Ovary (tissue), 9 donors: Measurements from ENCODE around the gene CFAP206. TPM values are rescaled to one million over a fixed set of nuclear protein-coding genes. Genes with fewer than 3 reads are reported as not detected.

Experiments used
- DNase-seq, 5 donors: peaks; one replicate each; pipeline ENCODE4 v3.0.0-alpha.2; 2019 to 2020
- H3K27ac ChIP-seq, 2 donors: fragments of 200-600 bp; one replicate each; pipeline versions ENCODE4 v1.5.1 to v1.8.0; 2019 to 2022
- H3K27me3 ChIP-seq: fragments of 200-600 bp; one replicate; pipeline ENCODE4 v1.8.0; 2022
- H3K36me3 ChIP-seq: fragments of 200-600 bp; sonication (generic); one replicate; pipeline ENCODE4 v1.5.1; 2019
- H3K4me1 ChIP-seq: one replicate; pipeline ENCODE4 v1.8.1; 2013; ENCODE audit warnings: mild to moderate bottlenecking, moderate library complexity; ENCODE audit not compliant: insufficient read depth
- H3K4me3 ChIP-seq: fragments of 200-600 bp; sonication (generic); one replicate; pipeline ENCODE4 v1.5.1; 2017
- H3K9me3 ChIP-seq, 2 donors: fragments of 200-600 bp in 1 of 2; sonication (generic) in 1 of 2; one replicate each; pipeline versions ENCODE4 v1.5.1 to v1.8.1; 2013 to 2019; ENCODE audit warnings: mild to moderate bottlenecking in 1 of 2, moderate library complexity in 1 of 2
- CTCF ChIP-seq, 3 donors: fragments of 450-650 bp in 2 of 3; fragments of 200-600 bp in 1 of 3; IDR thresholded peaks; one replicate each; pipeline versions ENCODE4 v1.5.1 to v1.8.0; 2016 to 2022; ENCODE audit warnings: antibody characterized with exemption in 3 of 3, mild to moderate bottlenecking in 1 of 3
- EP300 ChIP-seq: sonication (generic); formaldehyde crosslinking; IDR thresholded peaks from one replicate; pipeline ENCODE4 v1.6.1; 2017; ENCODE audit warnings: antibody characterized with exemption
- POLR2A ChIP-seq: fragments of 450-650 bp; IDR thresholded peaks from one replicate; pipeline ENCODE4 v1.6.1; 2017; ENCODE audit warnings: antibody characterized with exemption, mild to moderate bottlenecking, moderate library complexity
- WGBS, 3 donors: extraction: QIAGEN DNeasy Blood & Tissue Kit in 1 of 3; methylation state at CpG; one replicate each; pipeline versions ENCODE4 v1.1.5 to v1.1.7; 2013 to 2017; 5-methylcytosine and 5-hydroxymethylcytosine counted together
- intact Hi-C, 4 donors: fragments of 100-400 bp; cut with DNase I; formaldehyde crosslinking; loops; one replicate each; pipeline versions ENCODE4 v1.11.0 to v1.15.1; 2022 to 2023
- polyA plus RNA-seq, 2 donors: library from polyadenylated mRNA; stranded (reverse); fragments of 200-250 nt in 1 of 2; fragments of 350-450 nt in 1 of 2; fragmentation: Illumina TruSeq in 1 of 2; extraction: RNeasy Lipid Tissue Mini Kit (QIAGEN cat#74804) in 1 of 2; gene quantifications; one replicate each; pipeline ENCODE4 v1.2.3, GENCODE V29; 2013 to 2014
- total RNA-seq, 7 donors: library from RNA; depleted of rRNA in 2 of 7; stranded (reverse); fragments of >200 nt in 2 of 7; fragmentation: NEBNext Ultra II Directional in 3 of 7; extraction: Animal tissue kit (Norgen Biotek cat#: 25700) in 3 of 7; gene quantifications; one replicate each; pipeline versions ENCODE4 v1.1.0 to v1.2.4, GENCODE V29; 2016 to 2023
- donor health status: DM: no; HTN: no; CAD: no; lungs with moderate emphysema.
- donor health status: DM: no; HTN: no; CAD: no.
- donor health status: Bipolar disorder and iron deficiency.
- donor health status: DM: yes; HTN: yes; CAD: no.
- donor health status: DM: no; HTN: no; CAD: no.
- donor health status: DM: yes; HTN: yes; CAD: no.

CFAP206 gene
- total and polyA plus RNA-seq, 9 donors: 0.15 to 9.5 (median 0.57) TPM; not detected in 1

GRCh38 chr6:87373377-87373776 is 34.4 kb upstream of the CFAP206 start:
- DNase-seq: no peak
- 95 to 97% (median 97%) methylated on average over 2 of the region's 2 CpGs for WGBS, 3 donors

GRCh38 chr6:87375315-87375714 is 32.5 kb upstream of the CFAP206 start:
- no peaks in the 10 kb centered on the region for H3K27me3 ChIP-seq
- no peak for TF ChIP-seq EP300
- TF ChIP-seq CTCF (IDR thresholded peaks at IDR 0.05): no peak
- TF ChIP-seq POLR2A: no peak
- H3K4me3 ChIP-seq: no peak overlapping the region
- no peaks in the 10 kb centered on the region for H3K9me3 ChIP-seq
- intact Hi-C loops: no loop called here
- DNase-seq: no peak
- no peaks in the 10 kb centered on the region for H3K4me1 ChIP-seq
- no peak overlapping the region for H3K27ac ChIP-seq
- WGBS, 3 donors: 88 to 94% (median 92%) methylated on average over 2 of the region's 2 CpGs
- no peaks in the 10 kb centered on the region for H3K36me3 ChIP-seq

More at GRCh38 chr6:87373377-87373776, 34.4 kb upstream of the CFAP206 start:
- no peak for TF ChIP-seq POLR2A
- TF ChIP-seq CTCF (IDR thresholded peaks at IDR 0.05): no peak
- no peak for TF ChIP-seq EP300
- Histone ChIP-seq H3K36me3 (no peaks in the 10 kb centered on the region), H3K9me3 (no peaks in the 10 kb centered on the region), H3K4me1 (no peaks in the 10 kb centered on the region), H3K27ac (no peak overlapping the region), H3K27me3 (no peaks in the 10 kb centered on the region), H3K4me3 (no peak overlapping the region)
- intact Hi-C loops: loop anchor here in 1 of 4 donors (5.0 kb wide), 1 partner anchor 96 kb away; no protein-coding TSS in a partner anchor

- Histone ChIP-seq H3K36me3 (no peaks in the 10 kb centered on the region), H3K4me1 (no peaks in the 10 kb centered on the region), H3K27ac (no peak overlapping the region), H3K9me3 (no peaks in the 10 kb centered on the region), H3K27me3 (no peaks in the 10 kb centered on the region), H3K4me3 (no peak overlapping the region)
- intact Hi-C loops: no loop called here
- 93 to 98% (median 95%) methylated on average over 2 of the region's 2 CpGs for WGBS, 3 donors
- TF ChIP-seq POLR2A: no peak
- no peak for TF ChIP-seq EP300
- TF ChIP-seq CTCF (IDR thresholded peaks at IDR 0.05): no peak
- DNase-seq: no peak
These were observed 31.1 kb upstream of the CFAP206 start for GRCh38 chr6:87376643-87377042.

GRCh38 chr6:87378947-87379346 is 28.8 kb upstream of the CFAP206 start:
- intact Hi-C loops: no loop called here
- Histone ChIP-seq H3K27ac (no peak overlapping the region), H3K36me3 (no peaks in the 10 kb centered on the region), H3K4me3 (no peak overlapping the region), H3K9me3 (no peaks in the 10 kb centered on the region), H3K4me1 (no peaks in the 10 kb centered on the region), H3K27me3 (no peaks in the 10 kb centered on the region)
- WGBS, 3 donors: 81 to 87% (median 84%) methylated on average over 4 of the region's 4 CpGs
- TF ChIP-seq CTCF (IDR thresholded peaks at IDR 0.05) (no peak), EP300 (no peak), POLR2A (no peak)
- DNase-seq: no peak
